Peyer's patch (tissue), 4 donors: ENCODE measurements around the gene GRAMD4.

Experiments
- POLR2A ChIP-seq, 2 donors: fragments of 450-650 bp; IDR thresholded peaks; one replicate each; pipeline ENCODE4 v1.5.1; 2017; ENCODE audit warnings: antibody characterized with exemption in 2 of 2, mild to moderate bottlenecking in 2 of 2, moderate library complexity in 2 of 2
- TF ChIP-seq, protein P1 (sequence below), 6 experiments: fragments of 450-650 bp in 4 of 6; fragments of 200-600 bp in 2 of 6; sonication (generic) in 1 of 6; IDR thresholded peaks; one replicate each; pipeline ENCODE4 v1.5.1; 2017 to 2019; ENCODE audit warnings: antibody characterized with exemption in 6 of 6, mild to moderate bottlenecking in 3 of 6, moderate library complexity in 1 of 6

GRCh38 chr22:46676479-46676878 lies 56.3 kb downstream of the GRAMD4 start:
- TF ChIP-seq, protein P1, sequence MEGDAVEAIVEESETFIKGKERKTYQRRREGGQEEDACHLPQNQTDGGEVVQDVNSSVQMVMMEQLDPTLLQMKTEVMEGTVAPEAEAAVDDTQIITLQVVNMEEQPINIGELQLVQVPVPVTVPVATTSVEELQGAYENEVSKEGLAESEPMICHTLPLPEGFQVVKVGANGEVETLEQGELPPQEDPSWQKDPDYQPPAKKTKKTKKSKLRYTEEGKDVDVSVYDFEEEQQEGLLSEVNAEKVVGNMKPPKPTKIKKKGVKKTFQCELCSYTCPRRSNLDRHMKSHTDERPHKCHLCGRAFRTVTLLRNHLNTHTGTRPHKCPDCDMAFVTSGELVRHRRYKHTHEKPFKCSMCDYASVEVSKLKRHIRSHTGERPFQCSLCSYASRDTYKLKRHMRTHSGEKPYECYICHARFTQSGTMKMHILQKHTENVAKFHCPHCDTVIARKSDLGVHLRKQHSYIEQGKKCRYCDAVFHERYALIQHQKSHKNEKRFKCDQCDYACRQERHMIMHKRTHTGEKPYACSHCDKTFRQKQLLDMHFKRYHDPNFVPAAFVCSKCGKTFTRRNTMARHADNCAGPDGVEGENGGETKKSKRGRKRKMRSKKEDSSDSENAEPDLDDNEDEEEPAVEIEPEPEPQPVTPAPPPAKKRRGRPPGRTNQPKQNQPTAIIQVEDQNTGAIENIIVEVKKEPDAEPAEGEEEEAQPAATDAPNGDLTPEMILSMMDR (IDR thresholded peaks at IDR 0.05), result no peak
- TF ChIP-seq POLR2A (IDR thresholded peaks at IDR 0.05), result no peak
